ENCODE results near the gene L3HYPDH.

The L3HYPDH gene

DNA sequence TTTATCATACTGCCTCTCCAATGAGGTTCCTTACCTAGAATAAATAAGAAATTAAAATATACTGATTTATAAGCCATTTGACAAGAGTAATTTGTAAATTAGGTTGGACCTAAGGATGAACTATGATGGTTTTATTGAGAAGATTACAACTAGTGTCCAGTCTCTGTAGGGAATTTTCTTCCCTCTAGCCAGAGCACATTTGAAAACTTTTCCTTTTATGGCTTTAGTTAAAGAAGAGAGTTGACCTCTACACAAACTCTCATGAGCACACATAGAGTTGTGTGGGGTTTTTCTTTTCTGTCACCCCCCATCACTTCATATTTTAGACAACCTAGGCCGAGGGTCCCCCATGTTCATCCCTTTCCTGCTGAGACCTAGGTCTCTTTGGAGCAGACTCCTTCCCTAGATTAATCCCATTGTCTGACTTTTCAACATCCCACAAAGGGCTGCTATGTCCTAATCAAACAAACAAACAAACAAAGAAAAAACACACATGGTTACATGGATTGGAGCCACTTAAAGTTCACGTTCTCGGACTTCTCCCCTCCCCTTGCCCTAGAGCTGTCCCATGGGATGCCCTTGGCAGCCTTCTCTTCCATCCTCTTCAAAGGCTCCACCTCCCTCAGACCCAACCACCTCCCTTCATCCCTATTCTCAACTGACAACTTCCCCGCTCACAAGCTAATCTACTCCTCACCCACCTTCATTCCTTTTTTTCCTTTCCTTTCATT is 59.7 kb downstream of the L3HYPDH start:
- DNase-seq, result no peak
